ENCODE results near the gene MACROD2.

The MACROD2 gene

GRCh38 chr20:14778875-14779274 is 783.6 kb downstream of the MACROD2 start:
- Histone ChIP-seq H3K27ac (no peak overlapping the region), H4K20me1 (no peaks in the 10 kb centered on the region), H3K9me3 (no peaks in the 10 kb centered on the region), H3K4me3 (no peak overlapping the region), H3K27me3 (no peaks in the 10 kb centered on the region), H3K9ac (no peak overlapping the region), H3K4me2 (no peak overlapping the region), H3K36me3 (no peaks in the 10 kb centered on the region), H3K4me1 (no peaks in the 10 kb centered on the region)
- no peak for TF ChIP-seq Cebpa-rat (IDR thresholded peaks at IDR 0.05)

- TF ChIP-seq Cebpa-rat (IDR thresholded peaks at IDR 0.05): no peak
Observed at GRCh38 chr20:14780508-14780907, 785.2 kb downstream of the MACROD2 start.

GRCh38 chr20:14782731-14783130 is 787.4 kb downstream of the MACROD2 start:
- no peak overlapping the region for H3K27ac ChIP-seq
- no peak overlapping the region for H3K4me2 ChIP-seq
- no peaks in the 10 kb centered on the region for H3K27me3 ChIP-seq
- no peaks in the 10 kb centered on the region for H3K4me1 ChIP-seq
- no peak for TF ChIP-seq Cebpa-rat (IDR thresholded peaks at IDR 0.05)
- no peak overlapping the region for H3K4me3 ChIP-seq
- H3K36me3 ChIP-seq: no peaks in the 10 kb centered on the region
- no peak overlapping the region for H3K9ac ChIP-seq
- H4K20me1 ChIP-seq: no peaks in the 10 kb centered on the region
- H3K9me3 ChIP-seq: no peaks in the 10 kb centered on the region

More at GRCh38 chr20:14780508-14780907, 785.2 kb downstream of the MACROD2 start:
- H3K9me3 ChIP-seq: no peaks in the 10 kb centered on the region
- H3K36me3 ChIP-seq: no peaks in the 10 kb centered on the region
- no peaks in the 10 kb centered on the region for H4K20me1 ChIP-seq
- no peak overlapping the region for H3K4me2 ChIP-seq
- no peak overlapping the region for H3K27ac ChIP-seq
- no peak overlapping the region for H3K4me3 ChIP-seq
- H3K9ac ChIP-seq: no peak overlapping the region
- no peaks in the 10 kb centered on the region for H3K4me1 ChIP-seq
- no peaks in the 10 kb centered on the region for H3K27me3 ChIP-seq

- no peak for TF ChIP-seq Cebpa-rat (IDR thresholded peaks at IDR 0.05)
- Histone ChIP-seq H3K27ac (no peak overlapping the region), H3K4me3 (no peak overlapping the region), H3K27me3 (no peaks in the 10 kb centered on the region), H4K20me1 (no peaks in the 10 kb centered on the region), H3K4me1 (no peaks in the 10 kb centered on the region), H3K9me3 (no peaks in the 10 kb centered on the region), H3K36me3 (no peaks in the 10 kb centered on the region), H3K9ac (no peak overlapping the region), H3K4me2 (no peak overlapping the region)
Observed at GRCh38 chr20:14783766-14784165, 788.5 kb downstream of the MACROD2 start.

GRCh38 chr20:14785065-14785743 is 789.9 kb downstream of the MACROD2 start:
- no peaks in the 10 kb centered on the region for H3K36me3 ChIP-seq
- H3K4me2 ChIP-seq: no peak overlapping the region

GRCh38 chr20:14790190-14790589 is 794.9 kb downstream of the MACROD2 start:
- no peak overlapping the region for H3K27ac ChIP-seq
- H3K4me3 ChIP-seq: no peak overlapping the region
- H3K4me1 ChIP-seq: 0 out of 2 replicates have a peak, but pooled peaks cover 5% of the 10 kb centered on the region
- no peak overlapping the region for H3K9ac ChIP-seq
- no peaks in the 10 kb centered on the region for H3K27me3 ChIP-seq
- H3K9me3 ChIP-seq: no peaks in the 10 kb centered on the region
- no peak for TF ChIP-seq Cebpa-rat (IDR thresholded peaks at IDR 0.05)
- H3K36me3 ChIP-seq: no peaks in the 10 kb centered on the region
- no peak overlapping the region for H3K4me2 ChIP-seq
- no peaks in the 10 kb centered on the region for H4K20me1 ChIP-seq

More at GRCh38 chr20:14785065-14785743, 789.9 kb downstream of the MACROD2 start:
- H4K20me1 ChIP-seq: no peaks in the 10 kb centered on the region
- no peaks in the 10 kb centered on the region for H3K4me1 ChIP-seq
- no peaks in the 10 kb centered on the region for H3K9me3 ChIP-seq
- no peak overlapping the region for H3K27ac ChIP-seq
- TF ChIP-seq Cebpa-rat (IDR thresholded peaks at IDR 0.05): no peak
- no peaks in the 10 kb centered on the region for H3K27me3 ChIP-seq
- H3K4me3 ChIP-seq: no peak overlapping the region
- H3K9ac ChIP-seq: no peak overlapping the region

- Histone ChIP-seq H3K9ac (no peak overlapping the region), H3K9me3 (no peaks in the 10 kb centered on the region), H4K20me1 (no peaks in the 10 kb centered on the region), H3K4me3 (no peak overlapping the region), H3K27me3 (no peaks in the 10 kb centered on the region), H3K36me3 (no peaks in the 10 kb centered on the region), H3K27ac (no peak overlapping the region), H3K4me2 (0 out of 2 replicates have a peak overlapping the region, but pooled peaks have one; percentile 4), H3K4me1 (0 out of 2 replicates have a peak, but pooled peaks cover 5% of the 10 kb centered on the region)
- TF ChIP-seq Cebpa-rat (IDR thresholded peaks at IDR 0.05): no peak
Observed at GRCh38 chr20:14790771-14791620, 795.7 kb downstream of the MACROD2 start.

GRCh38 chr20:14792915-14793314 is 797.6 kb downstream of the MACROD2 start:
- H3K4me2 ChIP-seq: no peak overlapping the region
- no peak for TF ChIP-seq Cebpa-rat (IDR thresholded peaks at IDR 0.05)

GRCh38 chr20:14799545-14800216 is 804.4 kb downstream of the MACROD2 start:
- no peak overlapping the region for H3K9ac ChIP-seq
- H3K4me3 ChIP-seq: no peak overlapping the region
- H3K27me3 ChIP-seq: no peaks in the 10 kb centered on the region
- H3K36me3 ChIP-seq: no peaks in the 10 kb centered on the region
- no peaks in the 10 kb centered on the region for H3K9me3 ChIP-seq
- no peak for TF ChIP-seq Cebpa-rat (IDR thresholded peaks at IDR 0.05)
- H3K27ac ChIP-seq: no peak overlapping the region
- H4K20me1 ChIP-seq: no peaks in the 10 kb centered on the region
- no peaks in the 10 kb centered on the region for H3K4me1 ChIP-seq
- H3K4me2 ChIP-seq: no peak overlapping the region

More at GRCh38 chr20:14792915-14793314, 797.6 kb downstream of the MACROD2 start:
- 0 out of 2 replicates have a peak, but pooled peaks cover 5% of the 10 kb centered on the region for H3K4me1 ChIP-seq
- no peaks in the 10 kb centered on the region for H4K20me1 ChIP-seq
- H3K9ac ChIP-seq: no peak overlapping the region
- H3K9me3 ChIP-seq: no peaks in the 10 kb centered on the region
- no peaks in the 10 kb centered on the region for H3K36me3 ChIP-seq
- H3K4me3 ChIP-seq: no peak overlapping the region
- H3K27me3 ChIP-seq: no peaks in the 10 kb centered on the region
- no peak overlapping the region for H3K27ac ChIP-seq

Data from BLaER1 (cell line).